Measurements from ENCODE around the gene TNMD.

DNA sequence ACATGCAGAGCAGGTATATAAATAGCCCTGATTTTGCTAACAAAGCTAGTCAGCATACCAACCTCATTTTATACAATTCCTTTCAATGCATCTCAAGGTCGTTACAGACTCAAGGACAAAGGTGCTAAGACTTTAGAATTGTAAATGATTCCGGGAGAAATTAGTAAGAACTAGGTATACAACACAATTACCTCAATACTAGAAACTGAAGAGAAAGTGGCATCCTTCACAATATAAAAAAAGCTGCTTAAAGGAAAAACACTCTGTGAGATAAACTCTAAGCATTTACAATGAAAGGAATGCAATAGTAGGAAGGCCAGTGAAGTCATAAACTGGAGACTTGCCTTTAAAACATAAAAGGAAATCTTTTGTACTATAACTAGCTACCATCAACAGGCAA lies 11.9 kb downstream of the TNMD start:
- TF ChIP-seq, protein P1, sequence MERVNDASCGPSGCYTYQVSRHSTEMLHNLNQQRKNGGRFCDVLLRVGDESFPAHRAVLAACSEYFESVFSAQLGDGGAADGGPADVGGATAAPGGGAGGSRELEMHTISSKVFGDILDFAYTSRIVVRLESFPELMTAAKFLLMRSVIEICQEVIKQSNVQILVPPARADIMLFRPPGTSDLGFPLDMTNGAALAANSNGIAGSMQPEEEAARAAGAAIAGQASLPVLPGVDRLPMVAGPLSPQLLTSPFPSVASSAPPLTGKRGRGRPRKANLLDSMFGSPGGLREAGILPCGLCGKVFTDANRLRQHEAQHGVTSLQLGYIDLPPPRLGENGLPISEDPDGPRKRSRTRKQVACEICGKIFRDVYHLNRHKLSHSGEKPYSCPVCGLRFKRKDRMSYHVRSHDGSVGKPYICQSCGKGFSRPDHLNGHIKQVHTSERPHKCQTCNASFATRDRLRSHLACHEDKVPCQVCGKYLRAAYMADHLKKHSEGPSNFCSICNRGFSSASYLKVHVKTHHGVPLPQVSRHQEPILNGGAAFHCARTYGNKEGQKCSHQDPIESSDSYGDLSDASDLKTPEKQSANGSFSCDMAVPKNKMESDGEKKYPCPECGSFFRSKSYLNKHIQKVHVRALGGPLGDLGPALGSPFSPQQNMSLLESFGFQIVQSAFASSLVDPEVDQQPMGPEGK (CRISPR knock-in tag; IDR thresholded peaks at IDR 0.05; ENCODE audit: borderline replicate concordance) = no peak
- TF ChIP-seq ZFP30 (CRISPR knock-in tag; IDR thresholded peaks at IDR 0.05) = no peak
- TF ChIP-seq RARB (CRISPR knock-in tag; IDR thresholded peaks at IDR 0.05) = no peak
- TF ChIP-seq CSDC2 (CRISPR knock-in tag; IDR thresholded peaks at IDR 0.05) = no peak
- TF ChIP-seq ESRRG (CRISPR knock-in tag; IDR thresholded peaks at IDR 0.05) = no peak
- TF ChIP-seq CREB5 (CRISPR knock-in tag; IDR thresholded peaks at IDR 0.05; ENCODE audit: low read depth) = no peak
- TF ChIP-seq OSR1 (CRISPR knock-in tag; IDR thresholded peaks at IDR 0.05) = no peak
- TF ChIP-seq ZNF70 (CRISPR knock-in tag; IDR thresholded peaks at IDR 0.05) = no peak
- TF ChIP-seq, protein P2, sequence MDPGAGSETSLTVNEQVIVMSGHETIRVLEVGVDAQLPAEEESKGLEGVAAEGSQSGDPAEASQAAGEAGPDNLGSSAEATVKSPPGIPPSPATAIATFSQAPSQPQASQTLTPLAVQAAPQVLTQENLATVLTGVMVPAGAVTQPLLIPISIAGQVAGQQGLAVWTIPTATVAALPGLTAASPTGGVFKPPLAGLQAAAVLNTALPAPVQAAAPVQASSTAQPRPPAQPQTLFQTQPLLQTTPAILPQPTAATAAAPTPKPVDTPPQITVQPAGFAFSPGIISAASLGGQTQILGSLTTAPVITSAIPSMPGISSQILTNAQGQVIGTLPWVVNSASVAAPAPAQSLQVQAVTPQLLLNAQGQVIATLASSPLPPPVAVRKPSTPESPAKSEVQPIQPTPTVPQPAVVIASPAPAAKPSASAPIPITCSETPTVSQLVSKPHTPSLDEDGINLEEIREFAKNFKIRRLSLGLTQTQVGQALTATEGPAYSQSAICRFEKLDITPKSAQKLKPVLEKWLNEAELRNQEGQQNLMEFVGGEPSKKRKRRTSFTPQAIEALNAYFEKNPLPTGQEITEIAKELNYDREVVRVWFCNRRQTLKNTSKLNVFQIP (CRISPR knock-in tag; IDR thresholded peaks at IDR 0.05; ENCODE audit: borderline replicate concordance, low read depth) = no peak
- no peak for TF ChIP-seq ISL1 (CRISPR knock-in tag; IDR thresholded peaks at IDR 0.05)
- no peak for TF ChIP-seq BACH2 (CRISPR knock-in tag; IDR thresholded peaks at IDR 0.05; ENCODE audit: borderline replicate concordance)
